ENCODE results near the gene SMAD3. TPM values are rescaled to one million over a fixed set of nuclear protein-coding genes. Genes with fewer than 3 reads are reported as not detected.
A peak's percentile ranks its signal among the peaks of the same experiment; 100 is the strongest.

SMAD3 gene
- total RNA-seq, 2 donors from 2014 or later, result 20.8 to 37.8 TPM

GRCh38 chr15:67105065-67105951 is 39.9 kb downstream of the SMAD3 start:
- Histone ChIP-seq H3K27me3 (no peaks in the 10 kb centered on the region), H3K9me3 (no peaks in the 10 kb centered on the region), H3K27ac (peak overlapping the region; percentile 82 to 88), H3K4me1 (peaks cover 0 to 97% of the 10 kb centered on the region in 2 donors), H3K4me3 (no peak overlapping the region), H3K36me3 (no peaks in the 10 kb centered on the region)
- DNase-seq (ENCODE audit: low spot score), result peak; percentile 84
- TF ChIP-seq, protein P1, sequence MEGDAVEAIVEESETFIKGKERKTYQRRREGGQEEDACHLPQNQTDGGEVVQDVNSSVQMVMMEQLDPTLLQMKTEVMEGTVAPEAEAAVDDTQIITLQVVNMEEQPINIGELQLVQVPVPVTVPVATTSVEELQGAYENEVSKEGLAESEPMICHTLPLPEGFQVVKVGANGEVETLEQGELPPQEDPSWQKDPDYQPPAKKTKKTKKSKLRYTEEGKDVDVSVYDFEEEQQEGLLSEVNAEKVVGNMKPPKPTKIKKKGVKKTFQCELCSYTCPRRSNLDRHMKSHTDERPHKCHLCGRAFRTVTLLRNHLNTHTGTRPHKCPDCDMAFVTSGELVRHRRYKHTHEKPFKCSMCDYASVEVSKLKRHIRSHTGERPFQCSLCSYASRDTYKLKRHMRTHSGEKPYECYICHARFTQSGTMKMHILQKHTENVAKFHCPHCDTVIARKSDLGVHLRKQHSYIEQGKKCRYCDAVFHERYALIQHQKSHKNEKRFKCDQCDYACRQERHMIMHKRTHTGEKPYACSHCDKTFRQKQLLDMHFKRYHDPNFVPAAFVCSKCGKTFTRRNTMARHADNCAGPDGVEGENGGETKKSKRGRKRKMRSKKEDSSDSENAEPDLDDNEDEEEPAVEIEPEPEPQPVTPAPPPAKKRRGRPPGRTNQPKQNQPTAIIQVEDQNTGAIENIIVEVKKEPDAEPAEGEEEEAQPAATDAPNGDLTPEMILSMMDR (IDR thresholded peaks at IDR 0.05), result no peak

DNA sequence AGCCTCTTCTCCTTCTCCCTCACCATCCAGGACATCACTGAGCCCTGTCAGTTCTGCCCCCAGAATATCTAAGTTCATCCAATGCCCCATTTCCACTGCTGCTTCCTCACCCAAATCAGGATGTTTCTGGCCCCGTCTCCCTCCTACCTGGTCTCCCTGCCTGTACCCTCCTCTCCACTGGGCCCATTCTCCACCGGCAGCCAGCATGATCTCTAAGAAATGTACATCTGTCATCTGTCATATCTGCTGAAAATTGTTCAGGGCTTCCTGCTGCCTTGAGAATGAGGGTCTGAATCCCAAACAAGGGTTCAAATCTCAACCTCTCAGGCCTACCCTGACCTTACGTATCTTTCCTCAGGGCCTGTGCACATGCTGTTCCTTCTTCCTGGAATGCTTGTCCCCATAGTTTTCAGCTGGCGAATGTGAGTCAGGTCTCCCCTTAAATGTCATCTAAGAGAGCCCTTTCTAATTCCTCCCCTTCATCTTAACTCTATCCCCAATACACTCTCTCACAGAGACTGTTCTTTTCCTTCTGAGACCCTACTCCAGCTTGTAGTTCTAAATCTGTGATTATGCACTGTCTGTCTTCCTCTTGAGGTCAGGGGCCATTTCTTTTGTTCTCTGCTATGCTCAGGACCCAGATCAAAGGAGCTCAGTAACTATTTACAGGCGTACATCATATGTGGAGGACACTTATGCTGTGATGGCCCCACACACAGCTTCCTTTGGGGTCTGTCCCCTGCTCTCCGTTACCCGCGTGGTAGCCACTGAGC is 40.8 kb downstream of the SMAD3 start:
- H3K9me3 ChIP-seq, result peaks cover 0 to 1% of the 10 kb centered on the region in 2 donors
- H3K4me1 ChIP-seq, result peaks cover 0 to 96% of the 10 kb centered on the region in 2 donors
- no peaks in the 10 kb centered on the region for H3K27me3 ChIP-seq
- no peaks in the 10 kb centered on the region for H3K36me3 ChIP-seq
- H3K4me3 ChIP-seq, result no peak overlapping the region
- no peak for DNase-seq (ENCODE audit: low spot score)
- TF ChIP-seq, protein P1 (IDR thresholded peaks at IDR 0.05), result no peak
- H3K27ac ChIP-seq, result peak overlapping the region; percentile 82 to 88

GRCh38 chr15:67106764-67107013 is 41.3 kb downstream of the SMAD3 start:
- TF ChIP-seq, protein P1 (IDR thresholded peaks at IDR 0.05), result no peak
- Histone ChIP-seq H3K27me3 (no peaks in the 10 kb centered on the region), H3K9me3 (peaks cover 0 to 6% of the 10 kb centered on the region in 2 donors), H3K4me1 (peaks cover 0 to 91% of the 10 kb centered on the region in 2 donors), H3K36me3 (no peaks in the 10 kb centered on the region), H3K27ac (peak overlapping the region; percentile 82 to 88), H3K4me3 (no peak overlapping the region)
- no peak for DNase-seq (ENCODE audit: low spot score)

- Histone ChIP-seq H3K4me3 (no peak overlapping the region), H3K36me3 (no peaks in the 10 kb centered on the region), H3K27ac (peak overlapping the region; percentile 82 to 88), H3K9me3 (peaks cover 0 to 7% of the 10 kb centered on the region in 2 donors), H3K27me3 (no peaks in the 10 kb centered on the region), H3K4me1 (peaks cover 0 to 86% of the 10 kb centered on the region in 2 donors)
- DNase-seq (ENCODE audit: low spot score), result peak; percentile 84
- TF ChIP-seq, protein P1 (IDR thresholded peaks at IDR 0.05), result no peak
These were observed 41.8 kb downstream of the SMAD3 start for GRCh38 chr15:67107014-67107812.

DNA sequence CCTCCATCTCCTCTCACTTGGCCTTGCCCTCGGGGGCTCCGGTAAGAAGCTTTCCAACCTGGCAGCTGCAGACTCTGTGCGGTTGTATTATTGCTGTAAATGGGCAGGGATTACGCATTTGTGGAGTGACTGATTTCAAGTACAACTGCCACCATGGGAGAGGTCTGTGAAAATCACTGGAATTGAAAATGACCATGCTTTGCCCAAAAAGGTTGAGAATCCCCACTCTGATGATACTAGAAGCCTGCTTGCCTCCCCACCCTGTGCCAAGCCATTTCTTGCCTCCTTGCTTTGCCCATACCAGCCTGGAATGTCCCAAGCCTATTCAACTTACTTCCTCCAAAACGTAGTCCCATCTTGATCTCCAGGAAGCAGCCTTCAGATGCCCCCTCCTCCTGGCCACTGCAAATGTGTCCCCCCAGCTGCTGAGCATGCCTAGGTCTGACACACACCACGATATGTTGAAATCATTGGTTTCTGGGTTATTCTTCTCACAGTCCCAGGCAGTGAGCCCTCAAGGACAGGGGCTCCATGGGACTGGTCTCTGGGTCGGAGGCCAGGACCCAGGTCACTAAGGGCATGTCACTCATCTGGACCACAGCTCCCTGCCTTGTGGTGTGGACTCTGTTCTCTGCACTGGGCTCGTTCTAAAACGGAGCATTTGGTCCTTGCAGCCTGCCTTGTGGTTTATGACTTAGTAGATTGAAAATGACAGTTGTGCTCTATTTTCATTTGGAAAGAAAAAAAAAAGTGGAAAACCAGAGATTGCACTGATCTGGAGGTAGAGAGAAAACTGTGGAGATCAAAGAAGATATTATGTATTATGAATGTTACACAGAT is 42.9 kb downstream of the SMAD3 start:
- H3K27me3 ChIP-seq, result no peaks in the 10 kb centered on the region
- H3K36me3 ChIP-seq, result no peaks in the 10 kb centered on the region
- no peak overlapping the region for H3K27ac ChIP-seq
- H3K4me1 ChIP-seq, result peaks cover 0 to 75% of the 10 kb centered on the region in 2 donors
- TF ChIP-seq, protein P1 (IDR thresholded peaks at IDR 0.05), result no peak
- H3K9me3 ChIP-seq, result peaks cover 0 to 7% of the 10 kb centered on the region in 2 donors
- DNase-seq (ENCODE audit: low spot score), result no peak
- no peak overlapping the region for H3K4me3 ChIP-seq

Data from right atrium auricular region (tissue), 2 donors.